Ectodermal cell (in vitro differentiated cells): ENCODE results near the gene MTOR.
A peak's percentile ranks its signal among the peaks of the same experiment; 100 is the strongest.
"Not testable (repeated sequence)": the region's sequence is repeated elsewhere in the genome, so short reads cannot be mapped to it uniquely, and the experiment has no call there.

Source experiments
- H3K27ac ChIP-seq: 2 replicates; pipeline ENCODE4 v1.7.0; 2013; ENCODE audit warnings: mild to moderate bottlenecking, low read depth, low read length; ENCODE audit not compliant: insufficient read depth, poor library complexity, severe bottlenecking
- H3K27me3 ChIP-seq: 2 replicates; pipeline ENCODE4 v1.7.0; 2013; ENCODE audit warnings: mild to moderate bottlenecking, low read length; ENCODE audit not compliant: insufficient read depth, control insufficient read depth, poor library complexity, severe bottlenecking
- H3K36me3 ChIP-seq: one replicate; pipeline ENCODE4 v1.7.0; 2013; ENCODE audit warnings: low read length; ENCODE audit not compliant: control insufficient read depth, insufficient read depth
- H3K4me1 ChIP-seq: one replicate; pipeline ENCODE4 v1.7.0; 2013; ENCODE audit warnings: low read length; ENCODE audit not compliant: control insufficient read depth, insufficient read depth
- H3K4me3 ChIP-seq: 2 replicates; pipeline ENCODE4 v1.7.0; 2013; ENCODE audit warnings: low read depth, low read length, control low read depth; ENCODE audit not compliant: insufficient read depth
- H3K9me3 ChIP-seq: 2 replicates; pipeline ENCODE4 v1.7.0; 2013; ENCODE audit warnings: mild to moderate bottlenecking, low read length, moderate library complexity; ENCODE audit not compliant: control insufficient read depth
- WGBS, 2 experiments: methylation state at CpG; one replicate each; pipeline ENCODE4 v1.1.7; 2013; ENCODE audit warnings: missing lambda C conversion rate in 2 of 2; 5-methylcytosine and 5-hydroxymethylcytosine counted together

Gene MTOR

GRCh38 chr1:11065796-11066195 is 196.6 kb downstream of the MTOR start:
- no peaks in the 10 kb centered on the region for H3K27me3 ChIP-seq
- no peak overlapping the region for H3K4me3 ChIP-seq
- 100% methylated on average over 1 of the region's 1 CpG for WGBS, 2 experiments
- no peaks in the 10 kb centered on the region for H3K4me1 ChIP-seq
- H3K27ac ChIP-seq = no peak overlapping the region
- no peaks in the 10 kb centered on the region for H3K9me3 ChIP-seq
- H3K36me3 ChIP-seq = peaks cover 42% of the 10 kb centered on the region

GRCh38 chr1:11064942-11065341 is 197.4 kb downstream of the MTOR start:
- H3K36me3 ChIP-seq = peaks cover 42% of the 10 kb centered on the region
- 94 to 99% methylated on average over 3 of the region's 3 CpGs for WGBS, 2 experiments

GRCh38 chr1:11063937-11064537 is 198.3 kb downstream of the MTOR start:
- H3K27ac ChIP-seq, H3K9me3 ChIP-seq, H3K4me1 ChIP-seq, H3K4me3 ChIP-seq, H3K27me3 ChIP-seq: not testable (repeated sequence)
- WGBS, 2 experiments = 90 to 93% methylated on average over 18 of the region's 18 CpGs
- peaks cover 34% of the 10 kb centered on the region for H3K36me3 ChIP-seq

More at GRCh38 chr1:11064942-11065341, 197.4 kb downstream of the MTOR start:
- H3K9me3 ChIP-seq = no peaks in the 10 kb centered on the region
- no peaks in the 10 kb centered on the region for H3K4me1 ChIP-seq
- H3K4me3 ChIP-seq = no peak overlapping the region
- H3K27ac ChIP-seq = no peak overlapping the region
- H3K27me3 ChIP-seq = no peaks in the 10 kb centered on the region

- no peaks in the 10 kb centered on the region for H3K9me3 ChIP-seq
- H3K36me3 ChIP-seq = peaks cover 23% of the 10 kb centered on the region
- H3K4me3 ChIP-seq = no peak overlapping the region
- 95 to 99% methylated on average over 3 of the region's 3 CpGs for WGBS, 2 experiments
- no peaks in the 10 kb centered on the region for H3K27me3 ChIP-seq
- peaks cover 6% of the 10 kb centered on the region for H3K4me1 ChIP-seq
- H3K27ac ChIP-seq = no peak overlapping the region
These were observed 199.4 kb downstream of the MTOR start for GRCh38 chr1:11062965-11063401.

- 91 to 94% methylated on average over 5 of the region's 5 CpGs for WGBS, 2 experiments
- Histone ChIP-seq H3K4me1 (peaks cover 6% of the 10 kb centered on the region), H3K27me3 (no peaks in the 10 kb centered on the region), H3K9me3 (no peaks in the 10 kb centered on the region), H3K27ac (no peak overlapping the region), H3K4me3 (no peak overlapping the region), H3K36me3 (peaks cover 25% of the 10 kb centered on the region)
These were observed 200.5 kb downstream of the MTOR start for GRCh38 chr1:11061652-11062365.

GRCh38 chr1:11059968-11060830 is 202.2 kb downstream of the MTOR start, which contains the start of gene SRM:
Gene SRM (minus strand): TSS chr1:11060018. CDS start chr1:11059943, 75 bp downstream.
- 1% methylated on average over 83 of the region's 83 CpGs for WGBS, 2 experiments
- H3K27me3 ChIP-seq = no peaks in the 10 kb centered on the region
- peak within 1 kb of the TSS; percentile 83 for H3K27ac ChIP-seq
- H3K9me3 ChIP-seq = no peaks in the 10 kb centered on the region
- H3K4me3 ChIP-seq = peak within 1 kb of the TSS; percentile 86
- H3K36me3 ChIP-seq = peaks cover 11% of the 10 kb centered on the region
- peaks cover 6% of the 10 kb centered on the region for H3K4me1 ChIP-seq

GRCh38 chr1:11059155-11059967 is 203.0 kb downstream of the MTOR start:
- 1 to 2% methylated on average over 72 of the region's 72 CpGs for WGBS, 2 experiments
- Histone ChIP-seq H3K36me3 (peaks cover 5% of the 10 kb centered on the region), H3K4me1 (peaks cover 6% of the 10 kb centered on the region), H3K4me3 (peak overlapping the region; percentile 86), H3K9me3 (no peaks in the 10 kb centered on the region), H3K27ac (no peak overlapping the region), H3K27me3 (no peaks in the 10 kb centered on the region)

GRCh38 chr1:11058595-11059154 is 203.7 kb downstream of the MTOR start:
- WGBS, 2 experiments = 48 to 51% methylated on average over 28 of the region's 28 CpGs
- Histone ChIP-seq H3K36me3 (peaks cover 5% of the 10 kb centered on the region), H3K27ac (no peak overlapping the region), H3K9me3 (no peaks in the 10 kb centered on the region), H3K27me3 (no peaks in the 10 kb centered on the region), H3K4me1 (peaks cover 6% of the 10 kb centered on the region), H3K4me3 (peak overlapping the region; percentile 86)

GRCh38 chr1:11058026-11058425 is 204.3 kb downstream of the MTOR start:
- Histone ChIP-seq H3K4me3 (no peak overlapping the region), H3K27ac (no peak overlapping the region), H3K36me3 (peaks cover 5% of the 10 kb centered on the region), H3K4me1 (peaks cover 6% of the 10 kb centered on the region), H3K27me3 (no peaks in the 10 kb centered on the region), H3K9me3 (no peaks in the 10 kb centered on the region)
- WGBS, 2 experiments = 92 to 95% methylated on average over 14 of the region's 14 CpGs
